Subcutaneous adipose tissue (tissue), 4 donors: ENCODE measurements around the gene CIRBP. TPM values are rescaled to one million over a fixed set of nuclear protein-coding genes. Genes with fewer than 3 reads are reported as not detected.

Experiments used
- CTCF ChIP-seq: fragments of 450-650 bp; IDR thresholded peaks from one replicate; pipeline ENCODE4 v1.5.1; 2016; ENCODE audit warnings: low read depth, mild to moderate bottlenecking, control low read depth, antibody characterized with exemption, moderate library complexity
- total RNA-seq, 4 donors: library from RNA; depleted of rRNA; stranded (reverse); fragments of >200 nt; gene quantifications; one replicate each; pipeline ENCODE4 v1.1.0, GENCODE V29; 2016

CIRBP gene
- total RNA-seq, 4 donors from 2014 or later = 159 to 753 (median 413) TPM

GRCh38 chr19:1227304-1228054, 41.7 kb upstream of the CIRBP start:
- no peak for TF ChIP-seq CTCF

- no peak for TF ChIP-seq CTCF
Measured at GRCh38 chr19:1228161-1228957, 40.8 kb upstream of the CIRBP start.

GRCh38 chr19:1229056-1229923, 39.8 kb upstream of the CIRBP start:
- no peak for TF ChIP-seq CTCF

GRCh38 chr19:1229924-1230782, 39.0 kb upstream of the CIRBP start:
- no peak for TF ChIP-seq CTCF

- no peak for TF ChIP-seq CTCF
Measured at GRCh38 chr19:1230783-1231489, 38.2 kb upstream of the CIRBP start.
